GM23338 (cell line): ENCODE results near the gene CD58. TPM values are rescaled to one million over a fixed set of nuclear protein-coding genes. Genes with fewer than 3 reads are reported as not detected.

Source experiments
- ATAC-seq: fragments of 200-7000 bp; cut with Tn5 transposase; 3 replicates; pipeline ENCODE4 v1.9.1; 2020
- DNase-seq: peaks from one replicate; pipeline ENCODE4 v3.0.0-alpha.2; 2015; ENCODE audit warnings: low spot score
- H2AFZ ChIP-seq: fragments of 200-600 bp; sonication (generic); 2 replicates; pipeline ENCODE4 v1.8.0; 2016; ENCODE audit warnings: antibody characterized with exemption, mild to moderate bottlenecking, moderate library complexity
- H3F3A ChIP-seq: fragments of 200-600 bp; sonication (generic); replicated peaks from 2 replicates; pipeline ENCODE4 v1.8.0; 2017; ENCODE audit warnings: antibody characterized with exemption, mixed run types, low read depth
- H3K27ac ChIP-seq: fragments of 200-600 bp; sonication (generic); 2 replicates; pipeline ENCODE4 v1.6.1; 2016; ENCODE audit warnings: low read depth
- H3K27me3 ChIP-seq: fragments of 200-600 bp; sonication (generic); 2 replicates; pipeline ENCODE4 v1.8.0; 2016; ENCODE audit warnings: mild to moderate bottlenecking, mixed run types, moderate library complexity; ENCODE audit not compliant: insufficient read depth
- H3K36me3 ChIP-seq: fragments of 200-600 bp; sonication (generic); 2 replicates; pipeline ENCODE4 v1.8.0; 2016; ENCODE audit warnings: mild to moderate bottlenecking; ENCODE audit not compliant: insufficient read depth
- H3K4me1 ChIP-seq: fragments of 200-600 bp; sonication (generic); 2 replicates; pipeline ENCODE4 v1.8.0; 2016; ENCODE audit warnings: mild to moderate bottlenecking, moderate library complexity; ENCODE audit not compliant: insufficient read depth
- H3K4me2 ChIP-seq: fragments of 200-600 bp; sonication (generic); 2 replicates; pipeline ENCODE4 v1.7.1; 2017; ENCODE audit warnings: mixed run types
- H3K4me3 ChIP-seq: fragments of 200-600 bp; sonication (generic); 2 replicates; pipeline ENCODE4 v1.6.1; 2016; ENCODE audit warnings: mixed run types
- H3K79me2 ChIP-seq: fragments of 200-600 bp; sonication (generic); replicated peaks from 2 replicates; pipeline ENCODE4 v1.8.0; 2017; ENCODE audit warnings: mild to moderate bottlenecking; ENCODE audit not compliant: insufficient read depth
- H3K9me2 ChIP-seq: fragments of 200-600 bp; sonication (generic); 2 replicates; pipeline ENCODE4 v1.8.0; 2017; ENCODE audit not compliant: insufficient read depth
- H4K20me1 ChIP-seq: fragments of 200-600 bp; sonication (generic); replicated peaks from 2 replicates; pipeline ENCODE4 v1.8.0; 2017; ENCODE audit warnings: mild to moderate bottlenecking; ENCODE audit not compliant: insufficient read depth
- H3K27ac Mint-ChIP-seq: 2 replicates; pipeline ENCODE4 v1.8.0; 2020; ENCODE audit warnings: inconsistent platforms, mild to moderate bottlenecking, moderate library complexity, mixed read lengths
- H3K27me3 Mint-ChIP-seq: 3 replicates; pipeline ENCODE4 v1.8.0; 2022; ENCODE audit warnings: low read depth, mild to moderate bottlenecking, moderate library complexity, mixed read lengths, inconsistent platforms; ENCODE audit not compliant: insufficient read depth, poor library complexity
- H3K36me3 Mint-ChIP-seq: 3 replicates; pipeline ENCODE4 v1.8.0; 2021; ENCODE audit warnings: low read depth, mild to moderate bottlenecking, inconsistent platforms, moderate library complexity, mixed read lengths
- H3K4me1 Mint-ChIP-seq: 3 replicates; pipeline ENCODE4 v1.8.0; 2020; ENCODE audit warnings: mild to moderate bottlenecking, inconsistent platforms, mixed read lengths
- H3K4me3 Mint-ChIP-seq: 3 replicates; pipeline ENCODE4 v1.8.0; 2021; ENCODE audit warnings: moderate library complexity, mild to moderate bottlenecking, inconsistent platforms, mixed read lengths
- H3K9me3 Mint-ChIP-seq: 3 replicates; pipeline ENCODE4 v1.8.0; 2020; ENCODE audit warnings: moderate library complexity, mild to moderate bottlenecking, inconsistent platforms, mixed read lengths
- CREB1 ChIP-seq: fragments of 250-450 bp; sonication (Bioruptor Pico); IDR thresholded peaks from 2 replicates; pipeline ENCODE4 v1.5.0; 2020; ENCODE audit warnings: low read depth, mild to moderate bottlenecking, moderate library complexity
- EZH2 ChIP-seq: fragments of 200-600 bp; sonication (generic); IDR thresholded peaks from one replicate; pipeline ENCODE4 v1.8.0; 2017; ENCODE audit warnings: antibody characterized with exemption, mild to moderate bottlenecking, low read depth; ENCODE audit not compliant: unreplicated experiment
- JUNB ChIP-seq: IDR thresholded peaks from one replicate; pipeline ENCODE4 v1.6.1; 2016; ENCODE audit warnings: antibody characterized with exemption; ENCODE audit not compliant: unreplicated experiment
- NANOG ChIP-seq: IDR thresholded peaks from 2 replicates; pipeline ENCODE4 v1.6.1; 2016; ENCODE audit warnings: antibody characterized with exemption, borderline replicate concordance
- STAT1 ChIP-seq: IDR thresholded peaks from one replicate; pipeline ENCODE4 v1.6.1; 2016; ENCODE audit warnings: antibody characterized with exemption; ENCODE audit not compliant: unreplicated experiment
- ZNF114 ChIP-seq: fragments of 250-450 bp; sonication (Bioruptor Pico); IDR thresholded peaks from 2 replicates; pipeline ENCODE4 v1.5.0; 2020; ENCODE audit warnings: mild to moderate bottlenecking, moderate library complexity
- ZNF331 ChIP-seq: fragments of 250-450 bp; sonication (Bioruptor Pico); IDR thresholded peaks from 2 replicates; pipeline ENCODE4 v1.5.0; 2020; ENCODE audit warnings: low read depth, mild to moderate bottlenecking, moderate library complexity
- polyA plus RNA-seq: library from polyadenylated mRNA; unstranded; fragments of >200 nt; fragmentation: Nextera tagmentation; extraction: Ambion mirVana; gene quantifications from 2 replicates; pipeline ENCODE4 v1.2.1, GENCODE V29; 2016
- total RNA-seq: library from RNA; depleted of rRNA; stranded (reverse); fragments of >200 nt; shearing (Covaris generic); gene quantifications from 2 replicates; pipeline ENCODE4 v1.2.3, GENCODE V29; 2014
- TF ChIP-seq, protein P1 (sequence below): IDR thresholded peaks from 2 replicates; pipeline ENCODE4 v1.6.1; 2016; ENCODE audit warnings: antibody characterized with exemption
- TF ChIP-seq, protein P2 (sequence below): IDR thresholded peaks from one replicate; pipeline ENCODE4 v1.6.1; 2018; ENCODE audit warnings: antibody characterized with exemption; ENCODE audit not compliant: unreplicated experiment

The CD58 gene
- total and polyA plus RNA-seq, 2 experiments from 2014 or later, result 9.2 to 12.5 TPM

DNA sequence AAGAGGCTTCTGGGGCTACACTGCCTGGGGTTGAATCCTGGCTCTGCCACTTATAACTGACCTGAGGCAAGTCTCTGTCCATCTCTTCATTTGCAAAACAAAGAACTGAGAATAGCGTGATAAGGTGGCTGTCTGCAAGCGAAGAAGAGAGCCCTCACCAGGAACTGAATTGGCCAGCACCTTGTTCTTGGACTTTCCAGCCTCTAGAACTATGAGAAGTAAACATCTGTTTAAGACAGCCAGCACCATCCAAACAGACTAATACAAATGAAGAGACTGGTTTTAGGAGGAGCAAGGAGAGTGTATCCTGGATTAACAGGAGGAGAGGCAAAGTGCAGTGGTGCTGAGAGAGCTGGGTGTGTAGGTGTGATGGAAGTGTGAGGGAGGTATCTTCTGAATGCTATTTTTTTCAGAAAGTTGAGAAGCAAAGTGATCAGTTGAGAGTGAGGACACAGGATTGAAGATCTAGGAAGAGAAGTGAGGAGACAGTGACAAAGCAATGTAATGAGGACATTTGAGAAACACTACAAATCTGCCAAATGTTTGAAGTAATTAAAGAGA is 59.3 kb downstream of the CD58 start (continued):
- TF ChIP-seq JUNB (no peak), ZNF331 (CRISPR knock-in tag) (no peak), ZNF114 (CRISPR knock-in tag) (no peak), NANOG (no peak)
- TF ChIP-seq, protein P1, sequence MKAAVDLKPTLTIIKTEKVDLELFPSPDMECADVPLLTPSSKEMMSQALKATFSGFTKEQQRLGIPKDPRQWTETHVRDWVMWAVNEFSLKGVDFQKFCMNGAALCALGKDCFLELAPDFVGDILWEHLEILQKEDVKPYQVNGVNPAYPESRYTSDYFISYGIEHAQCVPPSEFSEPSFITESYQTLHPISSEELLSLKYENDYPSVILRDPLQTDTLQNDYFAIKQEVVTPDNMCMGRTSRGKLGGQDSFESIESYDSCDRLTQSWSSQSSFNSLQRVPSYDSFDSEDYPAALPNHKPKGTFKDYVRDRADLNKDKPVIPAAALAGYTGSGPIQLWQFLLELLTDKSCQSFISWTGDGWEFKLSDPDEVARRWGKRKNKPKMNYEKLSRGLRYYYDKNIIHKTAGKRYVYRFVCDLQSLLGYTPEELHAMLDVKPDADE, result no peak

DNA sequence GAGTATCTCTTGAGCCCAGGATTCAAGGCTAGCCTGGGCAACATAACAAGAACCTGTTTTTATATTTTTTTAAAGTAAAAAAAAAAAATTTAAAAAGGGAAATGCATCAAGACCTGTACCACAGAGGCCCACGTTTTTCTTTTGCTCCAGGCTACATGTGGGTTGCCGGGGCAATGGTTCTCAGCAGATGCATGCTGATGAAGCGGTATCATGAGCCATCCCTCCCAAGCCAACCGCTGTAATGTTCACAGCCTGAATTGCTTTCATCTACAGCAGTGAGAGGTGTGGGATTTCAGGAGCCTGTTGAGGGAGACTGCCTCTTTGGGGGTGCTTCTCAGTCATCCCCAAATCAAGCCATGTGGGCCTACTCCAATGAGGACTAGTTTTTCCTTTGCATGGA is 60.5 kb downstream of the CD58 start:
- no peak overlapping the region for H3K27ac ChIP-seq
- no peaks in the 10 kb centered on the region for H3K9me2 ChIP-seq
- H3K27ac Mint-ChIP-seq, result no peak overlapping the region
- no peaks in the 10 kb centered on the region for H3K36me3 ChIP-seq
- ATAC-seq (no peak), DNase-seq (no peak)
- H3K27me3 Mint-ChIP-seq, result peaks cover 3% of the 10 kb centered on the region
- H3K4me3 Mint-ChIP-seq, result no peak overlapping the region
- no peak overlapping the region for H2AFZ ChIP-seq
- H3K27me3 ChIP-seq, result no peaks in the 10 kb centered on the region
- H3K4me1 ChIP-seq, result no peaks in the 10 kb centered on the region
- H3K4me2 ChIP-seq, result no peak overlapping the region
- no peaks in the 10 kb centered on the region for H3K79me2 ChIP-seq
- peaks cover 3% of the 10 kb centered on the region; the same call in 2 of the 3 replicates for H3K36me3 Mint-ChIP-seq
- H3K4me1 Mint-ChIP-seq, result peaks cover 5% of the 10 kb centered on the region; the same call in 2 of the 3 replicates
- peaks cover 7% of the 10 kb centered on the region; the same call in 2 of the 3 replicates for H3K9me3 Mint-ChIP-seq
- H3K4me3 ChIP-seq, result no peak overlapping the region
- H3F3A ChIP-seq, result no peaks in the 10 kb centered on the region
- H4K20me1 ChIP-seq, result no peaks in the 10 kb centered on the region
- TF ChIP-seq EZH2 (no peak), STAT1 (no peak), CREB1 (no peak)
- TF ChIP-seq, protein P1, result no peak

DNA sequence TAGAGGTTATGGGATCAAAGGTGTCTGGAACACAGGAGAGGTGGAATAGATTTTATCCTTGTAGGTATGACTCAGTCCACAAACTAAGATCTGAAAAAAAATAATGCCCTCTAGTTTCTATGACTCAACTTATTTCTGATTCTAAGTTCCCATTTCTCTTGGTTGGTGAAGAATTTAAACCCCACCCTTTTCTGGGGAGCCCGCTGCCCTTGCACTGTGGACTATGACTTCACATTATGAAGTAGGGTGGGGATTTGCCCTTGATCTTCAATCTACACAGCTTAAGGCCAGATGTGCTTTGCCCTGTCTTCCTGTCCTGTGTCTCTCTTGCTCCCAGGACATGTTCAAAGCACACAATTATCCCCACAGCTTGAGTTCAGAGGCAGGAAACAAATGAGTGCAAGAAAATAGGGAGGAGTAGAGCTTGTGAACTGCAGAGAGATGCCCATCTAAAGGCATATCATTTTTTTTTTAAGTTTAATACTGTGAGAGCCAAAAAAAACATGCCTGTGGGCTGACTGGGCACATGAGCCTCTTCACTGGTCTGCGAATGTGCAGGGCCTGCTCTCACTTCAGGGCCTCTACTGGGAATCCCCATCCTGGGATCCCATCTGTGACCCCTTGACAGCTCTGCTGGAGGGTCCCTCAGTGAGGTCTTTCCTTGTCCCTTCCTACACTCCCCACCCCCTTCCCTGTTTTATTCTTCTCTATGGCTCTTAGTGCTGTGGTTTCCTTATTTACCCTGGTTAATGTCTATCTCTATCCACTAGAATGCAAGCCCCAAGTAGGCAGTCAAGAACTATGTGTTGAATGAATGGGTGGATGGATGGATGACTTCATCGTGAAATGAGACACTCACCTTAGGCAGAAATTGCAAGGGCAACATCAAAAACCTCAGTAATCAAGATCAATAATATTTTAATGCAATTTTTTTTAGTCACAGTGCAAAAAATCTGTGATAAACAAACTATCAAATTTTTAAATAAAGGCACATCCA is 61.5 kb downstream of the CD58 start:
- Histone ChIP-seq H3F3A (no peaks in the 10 kb centered on the region), H3K36me3 (no peaks in the 10 kb centered on the region), H3K27me3 (no peaks in the 10 kb centered on the region), H3K9me2 (no peaks in the 10 kb centered on the region), H3K4me3 (no peak overlapping the region), H3K79me2 (no peaks in the 10 kb centered on the region), H3K27ac (no peak overlapping the region), H3K4me2 (no peak overlapping the region), H4K20me1 (no peaks in the 10 kb centered on the region), H2AFZ (no peak overlapping the region), H3K4me1 (no peaks in the 10 kb centered on the region)
- no peak for ATAC-seq
- peaks cover 3% of the 10 kb centered on the region; the same call in 2 of the 3 replicates for H3K36me3 Mint-ChIP-seq
- H3K27ac Mint-ChIP-seq, result no peak overlapping the region
- no peak overlapping the region for H3K4me3 Mint-ChIP-seq
- peaks cover 7% of the 10 kb centered on the region; the same call in 2 of the 3 replicates for H3K9me3 Mint-ChIP-seq
- H3K4me1 Mint-ChIP-seq, result peaks cover 2% of the 10 kb centered on the region; the same call in 1 of the 3 replicates
- H3K27me3 Mint-ChIP-seq, result peaks cover 3% of the 10 kb centered on the region
- no peak for DNase-seq
- no peak for TF ChIP-seq CREB1
- TF ChIP-seq, protein P2, sequence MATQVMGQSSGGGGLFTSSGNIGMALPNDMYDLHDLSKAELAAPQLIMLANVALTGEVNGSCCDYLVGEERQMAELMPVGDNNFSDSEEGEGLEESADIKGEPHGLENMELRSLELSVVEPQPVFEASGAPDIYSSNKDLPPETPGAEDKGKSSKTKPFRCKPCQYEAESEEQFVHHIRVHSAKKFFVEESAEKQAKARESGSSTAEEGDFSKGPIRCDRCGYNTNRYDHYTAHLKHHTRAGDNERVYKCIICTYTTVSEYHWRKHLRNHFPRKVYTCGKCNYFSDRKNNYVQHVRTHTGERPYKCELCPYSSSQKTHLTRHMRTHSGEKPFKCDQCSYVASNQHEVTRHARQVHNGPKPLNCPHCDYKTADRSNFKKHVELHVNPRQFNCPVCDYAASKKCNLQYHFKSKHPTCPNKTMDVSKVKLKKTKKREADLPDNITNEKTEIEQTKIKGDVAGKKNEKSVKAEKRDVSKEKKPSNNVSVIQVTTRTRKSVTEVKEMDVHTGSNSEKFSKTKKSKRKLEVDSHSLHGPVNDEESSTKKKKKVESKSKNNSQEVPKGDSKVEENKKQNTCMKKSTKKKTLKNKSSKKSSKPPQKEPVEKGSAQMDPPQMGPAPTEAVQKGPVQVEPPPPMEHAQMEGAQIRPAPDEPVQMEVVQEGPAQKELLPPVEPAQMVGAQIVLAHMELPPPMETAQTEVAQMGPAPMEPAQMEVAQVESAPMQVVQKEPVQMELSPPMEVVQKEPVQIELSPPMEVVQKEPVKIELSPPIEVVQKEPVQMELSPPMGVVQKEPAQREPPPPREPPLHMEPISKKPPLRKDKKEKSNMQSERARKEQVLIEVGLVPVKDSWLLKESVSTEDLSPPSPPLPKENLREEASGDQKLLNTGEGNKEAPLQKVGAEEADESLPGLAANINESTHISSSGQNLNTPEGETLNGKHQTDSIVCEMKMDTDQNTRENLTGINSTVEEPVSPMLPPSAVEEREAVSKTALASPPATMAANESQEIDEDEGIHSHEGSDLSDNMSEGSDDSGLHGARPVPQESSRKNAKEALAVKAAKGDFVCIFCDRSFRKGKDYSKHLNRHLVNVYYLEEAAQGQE, result no peak
- no peak for TF ChIP-seq JUNB
- TF ChIP-seq NANOG, result no peak
- TF ChIP-seq EZH2, result no peak
- TF ChIP-seq, protein P1, result no peak
- TF ChIP-seq ZNF331 (CRISPR knock-in tag), result no peak
